CD4-positive, alpha-beta memory T cell (primary cell): ENCODE data around the gene MROH9. TPM values are rescaled to one million over a fixed set of nuclear protein-coding genes. Genes with fewer than 3 reads are reported as not detected.

Experiments used
- CTCF ChIA-PET: fragments of 350-600 bp; sonication (Branson Sonifier 250); formaldehyde crosslinking; loops from one replicate; lab custom pipeline; 2021; ENCODE audit warnings: inconsistent platforms; ENCODE audit not compliant: partially characterized antibody; lab: Charles Lee
- POLR2A ChIA-PET: fragments of 350-600 bp; sonication (Branson Sonifier 250); formaldehyde crosslinking; loops from one replicate; lab custom pipeline; 2021; ENCODE audit not compliant: partially characterized antibody; lab: Charles Lee
- DNase-seq, 5 donors: peaks; one replicate each; pipeline versions ENCODE4 v3.0.0 to v3.0.0-alpha.2; 2020 to 2022; ENCODE audit warnings: mixed read lengths in 1 of 5
- H3K27ac ChIP-seq: one replicate; pipeline ENCODE4 v1.7.0; 2013; ENCODE audit warnings: low read depth, low read length
- H3K27me3 ChIP-seq: 2 replicates; pipeline ENCODE4 v1.7.0; 2013; ENCODE audit warnings: mild to moderate bottlenecking, low read length, moderate library complexity; ENCODE audit not compliant: insufficient read depth
- H3K36me3 ChIP-seq: 2 replicates; pipeline ENCODE4 v1.7.0; 2013; ENCODE audit warnings: mild to moderate bottlenecking, low read length, moderate library complexity; ENCODE audit not compliant: insufficient read depth
- H3K4me1 ChIP-seq: 2 replicates; pipeline ENCODE4 v1.7.0; 2013; ENCODE audit warnings: mild to moderate bottlenecking, low read length, moderate library complexity; ENCODE audit not compliant: insufficient read depth
- H3K4me3 ChIP-seq, 2 donors: one replicate each; pipeline ENCODE4 v1.7.0; 2013; ENCODE audit warnings: low read length in 2 of 2, mild to moderate bottlenecking in 1 of 2
- H3K9me3 ChIP-seq, 2 donors: one replicate each; pipeline ENCODE4 v1.7.0; 2013; ENCODE audit warnings: low read length in 2 of 2, control low read depth in 1 of 2; ENCODE audit not compliant: control insufficient read depth in 1 of 2
- H3K27ac Mint-ChIP-seq, 7 donors: one replicate each; pipeline ENCODE4 v1.8.0; 2020 to 2021; ENCODE audit warnings: mixed read lengths in 7 of 7, mild to moderate bottlenecking in 6 of 7, inconsistent platforms in 3 of 7, moderate library complexity in 3 of 7
- H3K27me3 Mint-ChIP-seq, 2 donors: one replicate each; pipeline ENCODE4 v1.8.0; 2020 to 2021; ENCODE audit warnings: mixed read lengths in 2 of 2
- H3K36me3 Mint-ChIP-seq, 2 donors: one replicate each; pipeline ENCODE4 v1.8.0; 2020 to 2021; ENCODE audit warnings: mixed read lengths in 2 of 2, inconsistent platforms in 1 of 2, mild to moderate bottlenecking in 1 of 2
- H3K4me1 Mint-ChIP-seq, 4 donors: one replicate each; pipeline ENCODE4 v1.8.0; 2020 to 2021; ENCODE audit warnings: mixed read lengths in 4 of 4, mild to moderate bottlenecking in 1 of 4
- H3K4me3 Mint-ChIP-seq, 8 donors: one replicate each; pipeline ENCODE4 v1.8.0; 2020 to 2021; ENCODE audit warnings: mixed read lengths in 8 of 8, mild to moderate bottlenecking in 7 of 8, moderate library complexity in 6 of 8, inconsistent platforms in 3 of 8
- H3K9me3 Mint-ChIP-seq, 8 donors: one replicate each; pipeline ENCODE4 v1.8.0; 2020 to 2021; ENCODE audit warnings: mixed read lengths in 8 of 8, mild to moderate bottlenecking in 5 of 8, inconsistent platforms in 3 of 8, moderate library complexity in 1 of 8
- intact Hi-C: fragments of 100-400 bp; cut with micrococcal nuclease; formaldehyde crosslinking; loops from one replicate; pipeline ENCODE4 v1.15.1; 2023
- polyA plus RNA-seq, 2 donors: library from polyadenylated mRNA; unstranded; fragments of 300-500 nt; fragmentation: Illumina TruSeq; gene quantifications; one replicate each; pipeline ENCODE4 v1.2.3, GENCODE V29; 2021
- total RNA-seq, 2 experiments: library from RNA; stranded (reverse); gene quantifications; one replicate each; pipeline ENCODE4 v1.2.3, GENCODE V29; 2021

MROH9 gene
- total and polyA plus RNA-seq, 4 experiments from 2014 or later, result not detected

DNA sequence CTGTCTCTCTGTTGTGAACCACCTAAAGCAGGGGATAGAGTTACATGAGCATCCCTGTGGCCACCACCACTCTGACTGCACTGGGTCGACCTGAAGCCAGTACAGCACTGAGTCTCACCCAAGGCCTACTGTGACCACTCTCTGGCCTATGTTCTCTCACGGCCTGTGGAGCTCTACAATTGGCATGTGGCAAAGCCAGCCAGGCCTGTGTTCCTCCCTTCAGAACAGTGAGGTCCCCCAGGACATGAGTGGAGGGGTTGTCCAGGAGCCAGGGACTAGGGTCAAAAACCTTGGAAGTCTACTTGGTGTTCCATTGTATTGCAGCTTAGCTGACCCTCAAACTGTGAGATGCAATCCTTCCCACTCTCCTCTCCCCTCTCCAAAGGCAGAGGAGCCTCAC is 112.7 kb downstream of the MROH9 start:
- Histone ChIP-seq H3K4me1 (no peaks in the 10 kb centered on the region), H3K27me3 (no peaks in the 10 kb centered on the region), H3K27ac (no peak overlapping the region), H3K36me3 (no peaks in the 10 kb centered on the region), H3K4me3 (no peak overlapping the region), H3K9me3 (no peaks in the 10 kb centered on the region)
- Mint-ChIP-seq H3K36me3 (no peaks in the 10 kb centered on the region), H3K9me3 (peaks cover 9 to 58% (median 24%) of the 10 kb centered on the region in 8 donors), H3K4me1 (no peaks in the 10 kb centered on the region), H3K27ac (no peak overlapping the region), H3K27me3 (peaks cover 2 to 3% of the 10 kb centered on the region in 2 donors), H3K4me3 (no peak overlapping the region)
- no peak for DNase-seq
- POLR2A ChIA-PET, result no interaction called here
- CTCF ChIA-PET, result no interaction called here
- intact Hi-C loops, result no loop called here

DNA sequence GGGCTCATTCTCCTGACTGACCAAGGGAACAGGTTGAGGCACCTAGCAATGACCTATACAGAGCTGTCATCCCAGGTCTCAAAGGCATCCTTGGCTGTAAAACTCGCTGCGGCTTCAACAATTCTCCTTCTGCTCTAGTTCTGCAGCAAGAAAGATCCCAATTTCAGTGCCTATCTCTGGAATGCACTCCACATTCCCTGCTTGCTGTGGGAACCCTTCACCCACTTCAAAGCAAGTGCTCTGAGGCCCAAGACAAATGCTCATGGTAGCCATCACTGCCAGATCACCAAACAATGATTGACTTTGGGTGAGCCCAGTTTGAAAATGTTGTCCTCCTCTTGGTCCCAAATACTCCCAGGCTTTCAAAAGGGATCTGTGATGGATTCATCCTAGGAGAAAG is 117.6 kb downstream of the MROH9 start:
- Histone ChIP-seq H3K9me3 (no peaks in the 10 kb centered on the region), H3K27ac (no peak overlapping the region), H3K4me1 (no peaks in the 10 kb centered on the region), H3K27me3 (no peaks in the 10 kb centered on the region), H3K4me3 (no peak overlapping the region), H3K36me3 (no peaks in the 10 kb centered on the region)
- no peak overlapping the region for H3K4me3 Mint-ChIP-seq
- H3K4me1 Mint-ChIP-seq, result no peaks in the 10 kb centered on the region
- no peak overlapping the region for H3K27ac Mint-ChIP-seq
- CTCF ChIA-PET, result no interaction called here
- intact Hi-C loops, result no loop called here
- DNase-seq, result no peak
- peaks cover 2 to 5% of the 10 kb centered on the region in 2 donors for H3K27me3 Mint-ChIP-seq
- peaks cover 4 to 28% (median 6%) of the 10 kb centered on the region in 8 donors for H3K9me3 Mint-ChIP-seq
- no peaks in the 10 kb centered on the region for H3K36me3 Mint-ChIP-seq
- POLR2A ChIA-PET, result no interaction called here

GRCh38 chr1:171055966-171056643 is 120.8 kb downstream of the MROH9 start:
- H3K9me3 Mint-ChIP-seq, result peaks cover 0 to 7% (median 3%) of the 10 kb centered on the region in 8 donors
- Histone ChIP-seq H3K27ac (no peak overlapping the region), H3K9me3 (no peaks in the 10 kb centered on the region), H3K36me3 (no peaks in the 10 kb centered on the region), H3K4me3 (no peak overlapping the region), H3K27me3 (no peaks in the 10 kb centered on the region), H3K4me1 (no peaks in the 10 kb centered on the region)
- H3K4me1 Mint-ChIP-seq, result no peaks in the 10 kb centered on the region
- peaks cover 2 to 4% of the 10 kb centered on the region in 2 donors for H3K27me3 Mint-ChIP-seq
- CTCF ChIA-PET, result no interaction called here
- H3K27ac Mint-ChIP-seq, result no peak overlapping the region
- no peaks in the 10 kb centered on the region for H3K36me3 Mint-ChIP-seq
- no peak for DNase-seq
- POLR2A ChIA-PET, result no interaction called here
- intact Hi-C loops, result no loop called here
- H3K4me3 Mint-ChIP-seq, result no peak overlapping the region

DNA sequence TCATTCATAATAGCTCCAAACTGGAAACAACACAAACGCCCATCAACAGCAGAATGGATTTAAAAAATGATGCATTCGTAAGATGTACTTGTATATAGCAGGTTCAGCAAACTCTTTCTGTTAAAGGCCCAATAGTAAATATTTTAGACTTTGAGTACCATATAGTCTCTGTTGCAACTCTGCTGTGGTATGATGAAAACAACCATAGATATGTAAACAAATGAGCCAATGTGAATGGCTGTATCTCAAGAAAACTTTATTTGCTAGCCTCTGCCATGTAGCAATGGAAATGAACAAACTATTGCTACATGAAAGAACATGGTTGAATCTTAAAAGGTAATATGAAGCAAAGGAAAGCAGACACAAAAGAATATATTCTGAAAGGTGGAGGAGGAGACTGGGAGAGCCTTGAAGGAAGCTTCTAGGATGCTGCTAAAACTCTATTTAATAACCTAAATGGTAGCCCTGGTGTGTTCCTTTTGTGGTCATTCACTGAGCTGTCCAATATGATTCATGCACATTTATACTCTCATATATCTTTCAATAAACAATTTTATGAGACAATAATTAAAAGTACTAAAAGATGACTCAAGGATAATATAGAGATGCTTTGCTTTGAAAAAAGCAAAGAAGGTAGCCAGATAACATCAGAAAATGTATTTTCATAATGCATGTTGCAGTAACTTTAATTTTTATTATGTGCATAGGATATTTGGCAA is 126.2 kb downstream of the MROH9 start:
- Mint-ChIP-seq H3K36me3 (no peaks in the 10 kb centered on the region), H3K9me3 (peaks cover 0 to 5% (median 0%) of the 10 kb centered on the region in 8 donors), H3K4me1 (no peaks in the 10 kb centered on the region), H3K4me3 (no peak overlapping the region), H3K27me3 (peaks cover under 1 to 1% of the 10 kb centered on the region in 2 donors), H3K27ac (no peak overlapping the region)
- Histone ChIP-seq H3K4me3 (no peak overlapping the region), H3K36me3 (no peaks in the 10 kb centered on the region), H3K27ac (no peak overlapping the region), H3K27me3 (no peaks in the 10 kb centered on the region), H3K9me3 (no peaks in the 10 kb centered on the region), H3K4me1 (no peaks in the 10 kb centered on the region)
- ChIA-PET CTCF (no interaction called here), POLR2A (no interaction called here)
- intact Hi-C loops, result no loop called here
- no peak for DNase-seq

DNA sequence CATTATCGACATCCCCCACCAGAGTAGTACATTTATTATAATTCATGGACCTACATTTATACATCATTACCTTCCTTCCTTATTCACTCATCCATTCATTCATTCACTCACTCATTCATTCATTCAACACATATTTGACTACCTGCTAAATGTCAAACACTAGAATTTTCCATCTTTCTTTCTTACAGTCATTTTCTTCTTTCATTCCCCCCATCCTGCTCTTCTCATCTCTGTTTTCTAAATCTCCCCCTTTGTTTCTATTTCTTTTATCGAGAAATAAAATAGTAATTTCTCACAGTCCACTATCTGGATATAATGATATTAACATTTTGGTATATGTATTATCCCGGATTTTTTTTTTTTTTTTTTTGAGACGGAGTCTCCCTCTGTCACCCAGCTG is 127.6 kb downstream of the MROH9 start:
- Mint-ChIP-seq H3K4me3 (no peak overlapping the region), H3K27me3 (peaks cover 1% of the 10 kb centered on the region in 2 donors), H3K9me3 (no peaks in the 10 kb centered on the region), H3K27ac (no peak overlapping the region), H3K36me3 (no peaks in the 10 kb centered on the region), H3K4me1 (no peaks in the 10 kb centered on the region)
- intact Hi-C loops, result no loop called here
- Histone ChIP-seq H3K36me3 (no peaks in the 10 kb centered on the region), H3K27ac (no peak overlapping the region), H3K9me3 (no peaks in the 10 kb centered on the region), H3K4me3 (no peak overlapping the region), H3K27me3 (no peaks in the 10 kb centered on the region), H3K4me1 (no peaks in the 10 kb centered on the region)
- ChIA-PET POLR2A (no interaction called here), CTCF (no interaction called here)
- no peak for DNase-seq

DNA sequence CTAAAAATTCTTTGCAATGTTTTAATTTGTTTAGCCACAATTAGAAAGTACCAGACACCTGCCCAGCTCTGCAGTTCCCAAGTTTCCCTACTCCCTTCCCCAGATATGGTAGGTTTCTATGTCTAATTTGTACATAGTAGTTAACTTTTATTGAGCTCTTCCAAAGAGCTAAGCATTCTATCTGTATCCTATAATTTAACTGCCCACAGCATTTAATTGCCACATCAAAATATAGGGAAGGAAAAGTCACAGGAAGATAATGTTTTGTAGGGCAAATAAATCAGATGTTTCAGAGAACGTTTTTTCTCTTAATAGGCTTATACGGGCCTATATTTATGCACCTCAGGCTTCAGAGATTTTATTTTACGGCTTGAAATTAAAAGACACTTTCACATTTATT is 139.7 kb downstream of the MROH9 start:
- Mint-ChIP-seq H3K4me3 (no peak overlapping the region), H3K4me1 (no peaks in the 10 kb centered on the region), H3K27me3 (peaks cover 2 to 3% of the 10 kb centered on the region in 2 donors), H3K27ac (no peak overlapping the region), H3K9me3 (peaks cover 0 to 1% (median 0%) of the 10 kb centered on the region in 8 donors), H3K36me3 (no peaks in the 10 kb centered on the region)
- no peaks in the 10 kb centered on the region for H3K9me3 ChIP-seq
- ChIA-PET CTCF (no interaction called here), POLR2A (no interaction called here)
- intact Hi-C loops, result no loop called here
- no peaks in the 10 kb centered on the region for H3K36me3 ChIP-seq
- no peaks in the 10 kb centered on the region for H3K4me1 ChIP-seq
- no peak for DNase-seq
- H3K27me3 ChIP-seq, result no peaks in the 10 kb centered on the region
- no peak overlapping the region for H3K4me3 ChIP-seq
- H3K27ac ChIP-seq, result no peak overlapping the region

- CTCF ChIA-PET, result interaction anchor here (1.2 kb wide), 1 partner anchor 231 kb away, joined by 5 read pairs; no protein-coding TSS in a partner anchor
- no peaks in the 10 kb centered on the region for H3K4me1 ChIP-seq
- intact Hi-C loops, result loop anchor here (5.0 kb wide), 1 partner anchor 231 kb away; the partner anchor contains the start of gene FMO4
- no peaks in the 10 kb centered on the region for H3K27me3 ChIP-seq
- no peak overlapping the region for H3K27ac Mint-ChIP-seq
- H3K4me1 Mint-ChIP-seq, result no peaks in the 10 kb centered on the region
- no peaks in the 10 kb centered on the region for H3K36me3 ChIP-seq
- H3K9me3 ChIP-seq, result no peaks in the 10 kb centered on the region
- no peak overlapping the region for H3K4me3 Mint-ChIP-seq
- H3K27ac ChIP-seq, result no peak overlapping the region
- POLR2A ChIA-PET, result no interaction called here
- DNase-seq, result no peak
- no peak overlapping the region for H3K4me3 ChIP-seq
- no peaks in the 10 kb centered on the region for H3K36me3 Mint-ChIP-seq
- peaks cover 3 to 5% of the 10 kb centered on the region in 2 donors for H3K27me3 Mint-ChIP-seq
- H3K9me3 Mint-ChIP-seq, result peaks cover 0 to 1% (median 0%) of the 10 kb centered on the region in 8 donors
Measured at GRCh38 chr1:171081314-171081753, 146.0 kb downstream of the MROH9 start.
